Measurements from ENCODE around the gene S100A12. TPM values are rescaled to one million over a fixed set of nuclear protein-coding genes. Genes with fewer than 3 reads are reported as not detected.

S100A12 gene
- total RNA-seq, 1 experiment from 2014 or later: not detected

DNA sequence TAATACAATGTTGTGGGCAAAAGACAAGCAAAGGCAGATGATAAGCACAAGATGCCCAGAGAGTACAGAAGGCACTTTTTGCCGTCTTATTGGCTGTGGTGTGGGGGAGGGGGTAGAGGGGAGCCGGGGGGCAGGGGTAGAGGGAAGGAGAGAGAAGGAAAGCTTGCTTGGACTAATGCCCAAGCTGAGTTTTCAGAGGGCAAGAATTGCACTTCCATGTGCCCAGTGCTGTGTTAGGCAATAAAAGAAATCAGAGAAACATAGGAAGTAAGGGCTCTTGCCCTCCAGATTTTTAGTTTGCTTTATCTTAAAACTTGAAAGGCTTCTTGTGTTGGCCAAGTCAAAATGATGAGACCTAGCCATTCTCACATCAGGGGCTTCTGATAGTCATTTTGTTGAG, 8.3 kb downstream of the S100A12 start:
- Histone ChIP-seq H3K79me1 (ENCODE audit: insufficient read depth, low read depth, low read length, poor library complexity, severe bottlenecking) (no peaks in the 10 kb centered on the region), H2BK15ac (ENCODE audit: low read depth, low read length) (no peak overlapping the region), H2AFZ (ENCODE audit: low read length) (no peak overlapping the region), H3K4me2 (ENCODE audit: insufficient read depth, insufficient read length, low read length) (no peak overlapping the region), H3K27me3 (ENCODE audit: insufficient read depth, low read length) (no peaks in the 10 kb centered on the region), H2BK120ac (ENCODE audit: low read depth, low read length, poor library complexity, severe bottlenecking) (no peak overlapping the region), H3K56ac (ENCODE audit: insufficient read length, low read depth, low read length) (no peak overlapping the region), H2AK5ac (ENCODE audit: insufficient read length, low read length) (no peak overlapping the region), H3K14ac (ENCODE audit: insufficient read depth, low read length) (no peak overlapping the region), H3K9me3 (ENCODE audit: control insufficient read depth, low read depth, low read length) (no peaks in the 10 kb centered on the region), H2BK5ac (ENCODE audit: insufficient read length, low read length) (no peak overlapping the region), H2BK20ac (ENCODE audit: low read depth, low read length, poor library complexity, severe bottlenecking) (no peak overlapping the region), H3K27ac (ENCODE audit: insufficient read length, low read depth, low read length) (no peak overlapping the region), H3K79me2 (ENCODE audit: insufficient read depth, low read length) (no peaks in the 10 kb centered on the region), H3K9ac (ENCODE audit: extremely low read depth, insufficient read length, low read length) (no peak overlapping the region), H3K23ac (ENCODE audit: insufficient read length, low read depth, low read length) (no peak overlapping the region), H3T11ph (ENCODE audit: low read length) (no peak overlapping the region), H4K20me1 (ENCODE audit: control insufficient read depth, insufficient read depth, insufficient read length) (no peaks in the 10 kb centered on the region), H2BK12ac (ENCODE audit: insufficient read length, low read depth, low read length) (no peak overlapping the region), H4K91ac (ENCODE audit: insufficient read length, low read depth, low read length) (no peak overlapping the region), H3K18ac (ENCODE audit: insufficient read length, low read depth, low read length) (no peak overlapping the region), H4K8ac (replicated peaks; ENCODE audit: insufficient read length, low read depth, low read length) (no peak overlapping the region), H3K4ac (ENCODE audit: low read depth, low read length) (no peak overlapping the region), H3K23me2 (ENCODE audit: insufficient read length, low read depth, low read length, poor library complexity, severe bottlenecking) (no peaks in the 10 kb centered on the region), H3K4me1 (ENCODE audit: insufficient read depth, low read length) (no peaks in the 10 kb centered on the region), H4K5ac (ENCODE audit: insufficient read length, low read depth, low read length) (no peak overlapping the region)
- H3K36me3 Mint-ChIP-seq (ENCODE audit: insufficient read depth in 1 of 3, low read depth in 3 of 3): no peaks in the 10 kb centered on the region
- WGBS (ENCODE audit: extremely low coverage, insufficient read length, low lambda C conversion rate): no CpG with 5 or more reads among the region's 2 CpGs
- H3K27ac Mint-ChIP-seq: no peak overlapping the region
- TF ChIP-seq, protein P1, sequence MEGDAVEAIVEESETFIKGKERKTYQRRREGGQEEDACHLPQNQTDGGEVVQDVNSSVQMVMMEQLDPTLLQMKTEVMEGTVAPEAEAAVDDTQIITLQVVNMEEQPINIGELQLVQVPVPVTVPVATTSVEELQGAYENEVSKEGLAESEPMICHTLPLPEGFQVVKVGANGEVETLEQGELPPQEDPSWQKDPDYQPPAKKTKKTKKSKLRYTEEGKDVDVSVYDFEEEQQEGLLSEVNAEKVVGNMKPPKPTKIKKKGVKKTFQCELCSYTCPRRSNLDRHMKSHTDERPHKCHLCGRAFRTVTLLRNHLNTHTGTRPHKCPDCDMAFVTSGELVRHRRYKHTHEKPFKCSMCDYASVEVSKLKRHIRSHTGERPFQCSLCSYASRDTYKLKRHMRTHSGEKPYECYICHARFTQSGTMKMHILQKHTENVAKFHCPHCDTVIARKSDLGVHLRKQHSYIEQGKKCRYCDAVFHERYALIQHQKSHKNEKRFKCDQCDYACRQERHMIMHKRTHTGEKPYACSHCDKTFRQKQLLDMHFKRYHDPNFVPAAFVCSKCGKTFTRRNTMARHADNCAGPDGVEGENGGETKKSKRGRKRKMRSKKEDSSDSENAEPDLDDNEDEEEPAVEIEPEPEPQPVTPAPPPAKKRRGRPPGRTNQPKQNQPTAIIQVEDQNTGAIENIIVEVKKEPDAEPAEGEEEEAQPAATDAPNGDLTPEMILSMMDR (conservative IDR thresholded peaks at IDR 0.05): no peak
- H3K4me1 Mint-ChIP-seq: no peaks in the 10 kb centered on the region
- H3K27me3 Mint-ChIP-seq (ENCODE audit: low read depth): peaks cover 4% of the 10 kb centered on the region
- no peak for DNase-seq
- peaks cover 0 to 10% of the 10 kb centered on the region in 2 experiments; a peak in 1 of 5 replicates for H3K9me3 Mint-ChIP-seq
- H3K4me3 Mint-ChIP-seq: no peak overlapping the region

All from H9 (cell line).